ENCODE data around the gene EXOC4. TPM values are rescaled to one million over a fixed set of nuclear protein-coding genes. Genes with fewer than 3 reads are reported as not detected.

Gene EXOC4
- total and polyA plus RNA-seq, 2 of the 8 experiments (the other 6 are each of a cell fraction or from before 2014, with no cell fraction given), result 27.0 to 67.3 TPM

DNA sequence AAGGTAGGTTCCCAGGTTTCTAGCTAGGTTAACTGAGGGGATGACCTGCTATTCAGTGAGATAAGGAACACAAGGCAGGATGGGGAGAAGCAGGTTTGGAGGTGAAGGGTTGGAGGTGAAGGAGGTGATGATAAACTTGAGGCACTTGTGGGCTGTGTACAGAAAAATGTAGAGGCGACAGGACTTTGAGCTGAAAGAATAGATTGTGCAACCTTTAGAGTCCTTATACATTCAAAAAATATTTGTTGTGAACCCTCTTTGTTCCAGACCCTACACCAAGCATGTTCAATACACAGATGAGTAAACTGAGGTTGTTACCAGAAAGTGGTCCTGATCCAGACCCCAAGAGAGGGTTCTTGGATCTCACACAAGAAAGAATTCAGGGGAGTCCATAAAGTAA is 828.8 kb downstream of the EXOC4 start (continued):
- TF ChIP-seq, protein P1, sequence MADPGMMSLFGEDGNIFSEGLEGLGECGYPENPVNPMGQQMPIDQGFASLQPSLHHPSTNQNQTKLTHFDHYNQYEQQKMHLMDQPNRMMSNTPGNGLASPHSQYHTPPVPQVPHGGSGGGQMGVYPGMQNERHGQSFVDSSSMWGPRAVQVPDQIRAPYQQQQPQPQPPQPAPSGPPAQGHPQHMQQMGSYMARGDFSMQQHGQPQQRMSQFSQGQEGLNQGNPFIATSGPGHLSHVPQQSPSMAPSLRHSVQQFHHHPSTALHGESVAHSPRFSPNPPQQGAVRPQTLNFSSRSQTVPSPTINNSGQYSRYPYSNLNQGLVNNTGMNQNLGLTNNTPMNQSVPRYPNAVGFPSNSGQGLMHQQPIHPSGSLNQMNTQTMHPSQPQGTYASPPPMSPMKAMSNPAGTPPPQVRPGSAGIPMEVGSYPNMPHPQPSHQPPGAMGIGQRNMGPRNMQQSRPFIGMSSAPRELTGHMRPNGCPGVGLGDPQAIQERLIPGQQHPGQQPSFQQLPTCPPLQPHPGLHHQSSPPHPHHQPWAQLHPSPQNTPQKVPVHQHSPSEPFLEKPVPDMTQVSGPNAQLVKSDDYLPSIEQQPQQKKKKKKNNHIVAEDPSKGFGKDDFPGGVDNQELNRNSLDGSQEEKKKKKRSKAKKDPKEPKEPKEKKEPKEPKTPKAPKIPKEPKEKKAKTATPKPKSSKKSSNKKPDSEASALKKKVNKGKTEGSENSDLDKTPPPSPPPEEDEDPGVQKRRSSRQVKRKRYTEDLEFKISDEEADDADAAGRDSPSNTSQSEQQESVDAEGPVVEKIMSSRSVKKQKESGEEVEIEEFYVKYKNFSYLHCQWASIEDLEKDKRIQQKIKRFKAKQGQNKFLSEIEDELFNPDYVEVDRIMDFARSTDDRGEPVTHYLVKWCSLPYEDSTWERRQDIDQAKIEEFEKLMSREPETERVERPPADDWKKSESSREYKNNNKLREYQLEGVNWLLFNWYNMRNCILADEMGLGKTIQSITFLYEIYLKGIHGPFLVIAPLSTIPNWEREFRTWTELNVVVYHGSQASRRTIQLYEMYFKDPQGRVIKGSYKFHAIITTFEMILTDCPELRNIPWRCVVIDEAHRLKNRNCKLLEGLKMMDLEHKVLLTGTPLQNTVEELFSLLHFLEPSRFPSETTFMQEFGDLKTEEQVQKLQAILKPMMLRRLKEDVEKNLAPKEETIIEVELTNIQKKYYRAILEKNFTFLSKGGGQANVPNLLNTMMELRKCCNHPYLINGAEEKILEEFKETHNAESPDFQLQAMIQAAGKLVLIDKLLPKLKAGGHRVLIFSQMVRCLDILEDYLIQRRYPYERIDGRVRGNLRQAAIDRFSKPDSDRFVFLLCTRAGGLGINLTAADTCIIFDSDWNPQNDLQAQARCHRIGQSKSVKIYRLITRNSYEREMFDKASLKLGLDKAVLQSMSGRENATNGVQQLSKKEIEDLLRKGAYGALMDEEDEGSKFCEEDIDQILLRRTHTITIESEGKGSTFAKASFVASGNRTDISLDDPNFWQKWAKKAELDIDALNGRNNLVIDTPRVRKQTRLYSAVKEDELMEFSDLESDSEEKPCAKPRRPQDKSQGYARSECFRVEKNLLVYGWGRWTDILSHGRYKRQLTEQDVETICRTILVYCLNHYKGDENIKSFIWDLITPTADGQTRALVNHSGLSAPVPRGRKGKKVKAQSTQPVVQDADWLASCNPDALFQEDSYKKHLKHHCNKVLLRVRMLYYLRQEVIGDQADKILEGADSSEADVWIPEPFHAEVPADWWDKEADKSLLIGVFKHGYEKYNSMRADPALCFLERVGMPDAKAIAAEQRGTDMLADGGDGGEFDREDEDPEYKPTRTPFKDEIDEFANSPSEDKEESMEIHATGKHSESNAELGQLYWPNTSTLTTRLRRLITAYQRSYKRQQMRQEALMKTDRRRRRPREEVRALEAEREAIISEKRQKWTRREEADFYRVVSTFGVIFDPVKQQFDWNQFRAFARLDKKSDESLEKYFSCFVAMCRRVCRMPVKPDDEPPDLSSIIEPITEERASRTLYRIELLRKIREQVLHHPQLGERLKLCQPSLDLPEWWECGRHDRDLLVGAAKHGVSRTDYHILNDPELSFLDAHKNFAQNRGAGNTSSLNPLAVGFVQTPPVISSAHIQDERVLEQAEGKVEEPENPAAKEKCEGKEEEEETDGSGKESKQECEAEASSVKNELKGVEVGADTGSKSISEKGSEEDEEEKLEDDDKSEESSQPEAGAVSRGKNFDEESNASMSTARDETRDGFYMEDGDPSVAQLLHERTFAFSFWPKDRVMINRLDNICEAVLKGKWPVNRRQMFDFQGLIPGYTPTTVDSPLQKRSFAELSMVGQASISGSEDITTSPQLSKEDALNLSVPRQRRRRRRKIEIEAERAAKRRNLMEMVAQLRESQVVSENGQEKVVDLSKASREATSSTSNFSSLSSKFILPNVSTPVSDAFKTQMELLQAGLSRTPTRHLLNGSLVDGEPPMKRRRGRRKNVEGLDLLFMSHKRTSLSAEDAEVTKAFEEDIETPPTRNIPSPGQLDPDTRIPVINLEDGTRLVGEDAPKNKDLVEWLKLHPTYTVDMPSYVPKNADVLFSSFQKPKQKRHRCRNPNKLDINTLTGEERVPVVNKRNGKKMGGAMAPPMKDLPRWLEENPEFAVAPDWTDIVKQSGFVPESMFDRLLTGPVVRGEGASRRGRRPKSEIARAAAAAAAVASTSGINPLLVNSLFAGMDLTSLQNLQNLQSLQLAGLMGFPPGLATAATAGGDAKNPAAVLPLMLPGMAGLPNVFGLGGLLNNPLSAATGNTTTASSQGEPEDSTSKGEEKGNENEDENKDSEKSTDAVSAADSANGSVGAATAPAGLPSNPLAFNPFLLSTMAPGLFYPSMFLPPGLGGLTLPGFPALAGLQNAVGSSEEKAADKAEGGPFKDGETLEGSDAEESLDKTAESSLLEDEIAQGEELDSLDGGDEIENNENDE (IDR thresholded peaks at IDR 0.05; ENCODE audit: insufficient replicate concordance, low read length), result no peak
- TF ChIP-seq HDAC6 (IDR thresholded peaks at IDR 0.05; ENCODE audit: low read depth, low read length), result no peak
- TF ChIP-seq ASH2L (IDR thresholded peaks at IDR 0.05; ENCODE audit: low read length), result no peak
- TF ChIP-seq TCF12 (IDR thresholded peaks at IDR 0.05; ENCODE audit: low read depth, low read length), result no peak
- no peak for TF ChIP-seq POU5F1 (IDR thresholded peaks at IDR 0.05; ENCODE audit: low read depth, low read length)
- no peak for TF ChIP-seq CTBP2 (IDR thresholded peaks at IDR 0.05; ENCODE audit: borderline replicate concordance, insufficient read depth, insufficient read length, low read length)
- no peak for TF ChIP-seq KDM1A (IDR thresholded peaks at IDR 0.05; ENCODE audit: borderline replicate concordance, low read length)
- TF ChIP-seq CHD1 (IDR thresholded peaks at IDR 0.05; ENCODE audit: low read depth, low read length), result no peak
- no peak for TF ChIP-seq EGR1 (IDR thresholded peaks at IDR 0.05; ENCODE audit: borderline replicate concordance, low read depth, low read length)
- no peak for TF ChIP-seq POLR2A (IDR thresholded peaks at IDR 0.05; ENCODE audit: control extremely low read depth in 1 of 2, low read depth in 2 of 2, low read length in 2 of 2)
- TF ChIP-seq PHF8 (conservative IDR thresholded peaks at IDR 0.05; ENCODE audit: low read depth, low read length), result no peak
- TF ChIP-seq SIRT6 (IDR thresholded peaks at IDR 0.05; ENCODE audit: low read length), result no peak
- TF ChIP-seq POLR2AphosphoS5 (IDR thresholded peaks at IDR 0.05; ENCODE audit: low read depth, low read length), result no peak
- TF ChIP-seq TEAD4 (IDR thresholded peaks at IDR 0.05; ENCODE audit: low read depth, low read length), result no peak
